ENCODE results near the gene NUCB1. TPM values are rescaled to one million over a fixed set of nuclear protein-coding genes. Genes with fewer than 3 reads are reported as not detected.
A peak's percentile ranks its signal among the peaks of the same experiment; 100 is the strongest.
"Not testable (repeated sequence)": the region's sequence is repeated elsewhere in the genome, so short reads cannot be mapped to it uniquely, and the experiment has no call there.

NUCB1 gene
- total RNA-seq, 1 donor from 2014 or later, result 215 TPM

DNA sequence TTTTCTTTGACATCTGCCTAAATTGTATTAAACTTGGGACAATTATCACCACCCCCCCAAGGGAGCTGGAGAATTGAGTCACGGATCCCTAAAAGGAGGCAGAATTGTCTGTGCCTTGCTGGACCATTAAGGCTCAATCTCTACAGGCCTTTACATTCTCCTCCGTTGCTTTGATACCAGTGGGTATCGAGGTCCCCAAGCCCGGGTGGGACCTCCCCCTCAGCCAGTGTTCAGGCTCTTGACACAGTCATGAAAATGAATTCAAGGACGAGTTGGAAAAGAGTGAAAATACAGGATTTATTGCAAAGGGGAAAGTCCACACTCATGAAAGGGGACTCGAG, 22.3 kb upstream of the NUCB1 start:
- Mint-ChIP-seq H3K27ac (ENCODE audit: unreplicated experiment) (peak overlapping the region; percentile 78), H3K4me3 (ENCODE audit: unreplicated experiment) (no peak overlapping the region)

GRCh38 chr19:48878196-48879024, 21.7 kb upstream of the NUCB1 start:
- Mint-ChIP-seq H3K27ac (ENCODE audit: unreplicated experiment) (peak overlapping the region; percentile 78), H3K36me3 (ENCODE audit: low read depth) (peaks cover 36% of the 10 kb centered on the region), H3K4me1 (ENCODE audit: low read depth) (peaks cover 40% of the 10 kb centered on the region), H3K27me3 (ENCODE audit: low read depth) (no peaks in the 10 kb centered on the region), H3K4me3 (ENCODE audit: unreplicated experiment) (no peak overlapping the region), H3K9me3 (ENCODE audit: low read depth) (no peaks in the 10 kb centered on the region)
- no peak for TF ChIP-seq CTCF (IDR thresholded peaks at IDR 0.05)
- DNase-seq (ENCODE audit: low spot score), result no peak

More for the DNA sequence above, 22.3 kb upstream of the NUCB1 start:
- TF ChIP-seq CTCF (IDR thresholded peaks at IDR 0.05), result no peak
- H3K36me3 Mint-ChIP-seq (ENCODE audit: low read depth), result peaks cover 42% of the 10 kb centered on the region
- no peaks in the 10 kb centered on the region for H3K9me3 Mint-ChIP-seq (ENCODE audit: low read depth)
- peaks cover 44% of the 10 kb centered on the region for H3K4me1 Mint-ChIP-seq (ENCODE audit: low read depth)
- no peaks in the 10 kb centered on the region for H3K27me3 Mint-ChIP-seq (ENCODE audit: low read depth)
- no peak for DNase-seq (ENCODE audit: low spot score)

DNA sequence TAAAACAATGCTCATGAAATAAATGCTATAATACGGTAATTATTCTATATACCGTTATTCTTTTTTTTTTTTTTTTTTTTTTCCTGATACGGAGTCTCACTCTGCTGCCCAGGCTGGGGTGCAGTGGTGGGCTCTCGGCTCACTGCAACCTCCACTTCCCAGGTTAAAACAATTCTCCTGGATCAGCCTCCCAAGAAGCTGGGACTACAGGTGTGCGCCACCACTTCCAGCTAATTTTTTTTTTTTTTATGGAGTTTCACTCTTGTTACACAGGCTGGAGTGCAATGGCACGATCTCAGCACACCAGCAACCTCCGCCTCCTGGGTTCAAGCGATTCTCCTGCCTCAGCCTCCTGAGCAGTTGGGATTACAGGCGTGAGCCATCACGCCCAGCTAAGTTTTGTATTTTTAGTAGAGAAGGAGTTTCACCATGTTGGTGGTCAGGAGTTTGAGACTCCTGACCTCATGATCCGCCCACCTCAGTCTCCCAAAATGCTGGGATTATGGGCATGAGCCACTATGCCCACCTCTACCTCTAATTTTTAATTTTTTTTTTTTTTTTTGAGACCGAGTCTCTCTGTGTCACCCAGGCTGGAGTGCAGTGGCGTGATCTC, 21.0 kb upstream of the NUCB1 start:
- H3K36me3 Mint-ChIP-seq (ENCODE audit: low read depth), result peaks cover 29% of the 10 kb centered on the region
- H3K4me3 Mint-ChIP-seq (ENCODE audit: unreplicated experiment), result no peak overlapping the region
- H3K27me3 Mint-ChIP-seq (ENCODE audit: low read depth), result no peaks in the 10 kb centered on the region
- peak overlapping the region; percentile 78 for H3K27ac Mint-ChIP-seq (ENCODE audit: unreplicated experiment)
- no peak for DNase-seq (ENCODE audit: low spot score)
- peaks cover 32% of the 10 kb centered on the region for H3K4me1 Mint-ChIP-seq (ENCODE audit: low read depth)
- no peak for TF ChIP-seq CTCF (IDR thresholded peaks at IDR 0.05)
- H3K9me3 Mint-ChIP-seq (ENCODE audit: low read depth), result no peaks in the 10 kb centered on the region

GRCh38 chr19:48879696-48880095, 20.4 kb upstream of the NUCB1 start:
- peaks cover 23% of the 10 kb centered on the region for H3K36me3 Mint-ChIP-seq (ENCODE audit: low read depth)
- H3K9me3 Mint-ChIP-seq (ENCODE audit: low read depth); H3K27ac Mint-ChIP-seq (ENCODE audit: unreplicated experiment); H3K27me3 Mint-ChIP-seq (ENCODE audit: low read depth); DNase-seq (ENCODE audit: low spot score); H3K4me3 Mint-ChIP-seq (ENCODE audit: unreplicated experiment): not testable (repeated sequence)
- H3K4me1 Mint-ChIP-seq (ENCODE audit: low read depth), result peaks cover 27% of the 10 kb centered on the region

- no peaks in the 10 kb centered on the region for H3K9me3 Mint-ChIP-seq (ENCODE audit: low read depth)
- no peak overlapping the region for H3K27ac Mint-ChIP-seq (ENCODE audit: unreplicated experiment)
- H3K4me3 Mint-ChIP-seq (ENCODE audit: unreplicated experiment), result no peak overlapping the region
Measured at GRCh38 chr19:48881741-48882657, 18.1 kb upstream of the NUCB1 start.

More at GRCh38 chr19:48881741-48882657, 18.1 kb upstream of the NUCB1 start:
- no peak for DNase-seq (ENCODE audit: low spot score)
- TF ChIP-seq CTCF (IDR thresholded peaks at IDR 0.05), result no peak
- peaks cover 11% of the 10 kb centered on the region for H3K4me1 Mint-ChIP-seq (ENCODE audit: low read depth)
- H3K36me3 Mint-ChIP-seq (ENCODE audit: low read depth), result peaks cover 7% of the 10 kb centered on the region
- H3K27me3 Mint-ChIP-seq (ENCODE audit: low read depth), result no peaks in the 10 kb centered on the region
